Trophoblast cell (in vitro differentiated cells and primary cell): ENCODE measurements around the gene PPP1R9A.

ENCODE experiments used
- DNase-seq, 2 donors: peaks; one replicate each; pipeline ENCODE4 v3.0.0-alpha.2; 2016
- H2AFZ ChIP-seq: 2 replicates; pipeline ENCODE4 v1.6.1; 2013; ENCODE audit warnings: low read length, moderate library complexity, mild to moderate bottlenecking; ENCODE audit not compliant: insufficient read depth, poor library complexity
- H2AK5ac ChIP-seq: 2 replicates; pipeline ENCODE4 v1.6.1; 2013; ENCODE audit warnings: mild to moderate bottlenecking, low read length
- H2BK120ac ChIP-seq: 2 replicates; pipeline ENCODE4 v1.6.1; 2013; ENCODE audit warnings: low read length, mild to moderate bottlenecking, moderate library complexity; ENCODE audit not compliant: insufficient read depth, poor library complexity
- H2BK12ac ChIP-seq: 2 replicates; pipeline ENCODE4 v1.6.1; 2013; ENCODE audit warnings: mild to moderate bottlenecking, low read length, moderate library complexity
- H2BK5ac ChIP-seq: 2 replicates; pipeline ENCODE4 v1.6.1; 2013; ENCODE audit warnings: low read length, low read depth, moderate library complexity, mild to moderate bottlenecking; ENCODE audit not compliant: poor library complexity
- H3K14ac ChIP-seq: 2 replicates; pipeline ENCODE4 v1.6.1; 2013; ENCODE audit warnings: mild to moderate bottlenecking, low read length
- H3K18ac ChIP-seq: 2 replicates; pipeline ENCODE4 v1.6.1; 2013; ENCODE audit warnings: mild to moderate bottlenecking, low read length
- H3K23ac ChIP-seq: 2 replicates; pipeline ENCODE4 v1.6.1; 2013; ENCODE audit warnings: low read length
- H3K27ac ChIP-seq: 2 replicates; pipeline ENCODE4 v1.5.1; 2013; ENCODE audit warnings: low read depth, mild to moderate bottlenecking, inconsistent platforms, low read length, moderate library complexity
- H3K27me3 ChIP-seq: 2 replicates; pipeline ENCODE4 v1.6.1; 2013; ENCODE audit warnings: inconsistent platforms, mild to moderate bottlenecking, low read length, moderate library complexity; ENCODE audit not compliant: insufficient read depth
- H3K36me3 ChIP-seq, 2 experiments: 1 replicate in 1 of 2; 2 replicates in 1 of 2; pipeline ENCODE4 v1.6.1; 2013; ENCODE audit warnings: low read length in 2 of 2, mild to moderate bottlenecking in 2 of 2, moderate library complexity in 1 of 2; ENCODE audit not compliant: insufficient read depth in 2 of 2, control insufficient read depth in 1 of 2
- H3K4ac ChIP-seq: 2 replicates; pipeline ENCODE4 v1.6.1; 2013; ENCODE audit warnings: low read depth, mild to moderate bottlenecking, low read length, moderate library complexity
- H3K4me1 ChIP-seq, 2 experiments: 1 replicate in 1 of 2; 2 replicates in 1 of 2; pipeline ENCODE4 v1.6.1; 2013; ENCODE audit warnings: low read length in 2 of 2, mild to moderate bottlenecking in 2 of 2, moderate library complexity in 1 of 2; ENCODE audit not compliant: insufficient read depth in 2 of 2, control insufficient read depth in 1 of 2
- H3K4me2 ChIP-seq: 2 replicates; pipeline ENCODE4 v1.6.1; 2013; ENCODE audit warnings: inconsistent platforms, mild to moderate bottlenecking, low read length, moderate library complexity
- H3K4me3 ChIP-seq: 2 replicates; pipeline ENCODE4 v1.5.1; 2013; ENCODE audit warnings: mild to moderate bottlenecking, low read depth, low read length, inconsistent platforms
- H3K79me1 ChIP-seq: one replicate; pipeline ENCODE4 v1.6.1; 2013; ENCODE audit warnings: low read length
- H3K79me2 ChIP-seq: 2 replicates; pipeline ENCODE4 v1.6.1; 2013; ENCODE audit warnings: low read length, mild to moderate bottlenecking; ENCODE audit not compliant: control insufficient read depth, insufficient read depth, poor library complexity
- H3K9ac ChIP-seq: 2 replicates; pipeline ENCODE4 v1.6.1; 2013; ENCODE audit warnings: mild to moderate bottlenecking, low read length
- H3K9me3 ChIP-seq: 2 replicates; pipeline ENCODE4 v1.6.1; 2013; ENCODE audit warnings: low read depth, mild to moderate bottlenecking, control low read depth, inconsistent platforms, low read length; ENCODE audit not compliant: insufficient read depth
- H4K12ac ChIP-seq: 2 replicates; pipeline ENCODE4 v1.6.1; 2013; ENCODE audit warnings: low read depth, mild to moderate bottlenecking, low read length, moderate library complexity
- H4K8ac ChIP-seq: 2 replicates; pipeline ENCODE4 v1.6.1; 2013; ENCODE audit warnings: low read depth, mild to moderate bottlenecking, low read length, moderate library complexity
- H4K91ac ChIP-seq: one replicate; pipeline ENCODE4 v1.6.1; 2013; ENCODE audit warnings: low read depth, mild to moderate bottlenecking, low read length, moderate library complexity
- WGBS: extraction: QIAGEN DNeasy Blood & Tissue Kit; methylation state at CpG from one replicate; pipeline ENCODE4 v1.1.7; 2013; ENCODE audit warnings: missing lambda C conversion rate; ENCODE audit not compliant: insufficient read length, insufficient coverage; ENCODE audit errors: extremely low coverage; 5-methylcytosine and 5-hydroxymethylcytosine counted together

PPP1R9A gene

GRCh38 chr7:95046494-95047240, 139.3 kb downstream of the PPP1R9A start:
- H3K4me2 ChIP-seq = no peak overlapping the region
- H2AK5ac ChIP-seq = no peak overlapping the region
- H3K4ac ChIP-seq = no peak overlapping the region
- no peak overlapping the region for H4K8ac ChIP-seq
- H3K14ac ChIP-seq = no peak overlapping the region
- H2BK12ac ChIP-seq = no peak overlapping the region
- H4K12ac ChIP-seq = no peak overlapping the region
- no peak overlapping the region for H3K27ac ChIP-seq
- no peaks in the 10 kb centered on the region for H3K79me1 ChIP-seq
- DNase-seq = no peak
- no peak overlapping the region for H3K4me3 ChIP-seq
- no peaks in the 10 kb centered on the region for H3K27me3 ChIP-seq
- no peaks in the 10 kb centered on the region for H3K79me2 ChIP-seq
- H4K91ac ChIP-seq = no peak overlapping the region
- no peak overlapping the region for H2BK5ac ChIP-seq
- no CpG with 5 or more reads among the region's 7 CpGs for WGBS
- H3K9ac ChIP-seq = no peak overlapping the region
- no peak overlapping the region for H2AFZ ChIP-seq
- H3K36me3 ChIP-seq = no peaks in the 10 kb centered on the region
- H3K9me3 ChIP-seq = no peaks in the 10 kb centered on the region
- no peak overlapping the region for H3K18ac ChIP-seq
- H2BK120ac ChIP-seq = no peak overlapping the region
- H3K4me1 ChIP-seq = no peaks in the 10 kb centered on the region
- H3K23ac ChIP-seq = no peak overlapping the region

- H3K79me1 ChIP-seq = no peaks in the 10 kb centered on the region
- no peak for DNase-seq
- no peak overlapping the region for H3K18ac ChIP-seq
- H3K27me3 ChIP-seq = no peaks in the 10 kb centered on the region
- H3K9me3 ChIP-seq = no peaks in the 10 kb centered on the region
- no peak overlapping the region for H3K23ac ChIP-seq
- H4K12ac ChIP-seq = no peak overlapping the region
- no peak overlapping the region for H3K14ac ChIP-seq
- no peak overlapping the region for H2AK5ac ChIP-seq
- H3K27ac ChIP-seq = no peak overlapping the region
- H3K9ac ChIP-seq = no peak overlapping the region
- no peak overlapping the region for H2AFZ ChIP-seq
- no peak overlapping the region for H3K4me3 ChIP-seq
- H2BK120ac ChIP-seq = no peak overlapping the region
- H3K36me3 ChIP-seq = no peaks in the 10 kb centered on the region
- H4K8ac ChIP-seq = no peak overlapping the region
- no peak overlapping the region for H2BK5ac ChIP-seq
- no peaks in the 10 kb centered on the region for H3K79me2 ChIP-seq
- H4K91ac ChIP-seq = no peak overlapping the region
- H3K4me2 ChIP-seq = no peak overlapping the region
- no peak overlapping the region for H2BK12ac ChIP-seq
- no peaks in the 10 kb centered on the region for H3K4me1 ChIP-seq
- H3K4ac ChIP-seq = no peak overlapping the region
Measured at GRCh38 chr7:95047291-95047690, 139.9 kb downstream of the PPP1R9A start.

- Histone ChIP-seq H3K4me1 (no peaks in the 10 kb centered on the region), H3K9me3 (no peaks in the 10 kb centered on the region), H3K9ac (no peak overlapping the region), H2BK5ac (no peak overlapping the region), H2BK12ac (no peak overlapping the region), H2AFZ (no peak overlapping the region), H4K12ac (no peak overlapping the region), H2AK5ac (no peak overlapping the region), H2BK120ac (no peak overlapping the region), H3K36me3 (no peaks in the 10 kb centered on the region), H4K91ac (no peak overlapping the region), H3K27me3 (no peaks in the 10 kb centered on the region), H3K4ac (no peak overlapping the region), H3K4me2 (no peak overlapping the region), H3K23ac (no peak overlapping the region), H3K14ac (no peak overlapping the region), H3K27ac (no peak overlapping the region), H3K79me2 (no peaks in the 10 kb centered on the region), H3K79me1 (no peaks in the 10 kb centered on the region), H3K4me3 (no peak overlapping the region), H3K18ac (no peak overlapping the region), H4K8ac (no peak overlapping the region)
- DNase-seq = no peak
- whole genome bisulfite sequencing = no CpG with 5 or more reads among the region's 2 CpGs
Measured at GRCh38 chr7:95052566-95053094, 145.2 kb downstream of the PPP1R9A start.

- no CpG with 5 or more reads among the region's 2 CpGs for WGBS
- no peaks in the 10 kb centered on the region for H3K79me1 ChIP-seq
- H4K12ac ChIP-seq = no peak overlapping the region
Measured at GRCh38 chr7:95054386-95054785, 147.0 kb downstream of the PPP1R9A start.

More at GRCh38 chr7:95054386-95054785, 147.0 kb downstream of the PPP1R9A start:
- no peak for DNase-seq
- Histone ChIP-seq H3K4me3 (no peak overlapping the region), H3K79me2 (no peaks in the 10 kb centered on the region), H3K23ac (no peak overlapping the region), H2BK12ac (no peak overlapping the region), H3K27ac (no peak overlapping the region), H3K9ac (no peak overlapping the region), H3K9me3 (no peaks in the 10 kb centered on the region), H3K14ac (no peak overlapping the region), H2BK5ac (no peak overlapping the region), H2AFZ (no peak overlapping the region), H3K4ac (no peak overlapping the region), H3K4me2 (no peak overlapping the region), H3K27me3 (no peaks in the 10 kb centered on the region), H2AK5ac (no peak overlapping the region), H4K91ac (no peak overlapping the region), H3K4me1 (peaks cover 0 to 3% of the 10 kb centered on the region in 2 experiments), H3K18ac (no peak overlapping the region), H3K36me3 (peaks cover 0 to 1% of the 10 kb centered on the region in 2 experiments), H2BK120ac (no peak overlapping the region), H4K8ac (no peak overlapping the region)
